ENCODE data around the gene NCOA4. TPM values are rescaled to one million over a fixed set of nuclear protein-coding genes. Genes with fewer than 3 reads are reported as not detected.

The NCOA4 gene
- total RNA-seq, 1 experiment from 2014 or later, result 50.6 TPM

GRCh38 chr10:46028584-46029460 lies 1.6 kb downstream of the NCOA4 start:
- Histone ChIP-seq H3K36me3 (ENCODE audit: insufficient read depth, low read length, poor library complexity, severe bottlenecking) (no peaks in the 10 kb centered on the region), H3K4me3 (ENCODE audit: low read depth, low read length, poor library complexity, severe bottlenecking) (peak overlapping the region; percentile 91), H3K27me3 (replicated peaks; ENCODE audit: insufficient read depth, low read depth, low read length, poor library complexity) (no peaks in the 10 kb centered on the region), H3K4me1 (ENCODE audit: insufficient read depth, low read length, poor library complexity, severe bottlenecking) (peaks cover 14% of the 10 kb centered on the region), H3K9me3 (ENCODE audit: low read depth, low read length, poor library complexity, severe bottlenecking) (no peaks in the 10 kb centered on the region), H3K27ac (ENCODE audit: low read depth, low read length, poor library complexity, severe bottlenecking) (peak overlapping the region; percentile 85)
- no TSS peak for BruUV-seq (replicated peaks)
- TF ChIP-seq CTCF (conservative IDR thresholded peaks at IDR 0.05; ENCODE audit: low read depth, low read length) (peak; percentile 75), EZH2 (IDR thresholded peaks at IDR 0.05; ENCODE audit: borderline replicate concordance, low read depth, low read length, poor library complexity, severe bottlenecking) (no peak)
- CTCF ChIA-PET, result interaction anchor here (0.6 to 1.1 kb wide), 4 partner anchors 11 to 779 kb away, joined by 3 to 4 read pairs (median 3); no protein-coding TSS in a partner anchor
- POLR2A ChIA-PET (ENCODE audit: low non-redundant PET), result no interaction called here
- peak; percentile 79 for DNase-seq (ENCODE audit: low spot score)
- intact Hi-C loops (cut with micrococcal nuclease; ENCODE audit: unreplicated experiment), result loop anchor here (5.0 to 10.0 kb wide), 3 partner anchors 564 to 794 kb away; no protein-coding TSS in a partner anchor

- TF ChIP-seq EZH2 (IDR thresholded peaks at IDR 0.05; ENCODE audit: borderline replicate concordance, low read depth, low read length, poor library complexity, severe bottlenecking) (no peak), CTCF (conservative IDR thresholded peaks at IDR 0.05; ENCODE audit: low read depth, low read length) (no peak)
- Histone ChIP-seq H3K27ac (ENCODE audit: low read depth, low read length, poor library complexity, severe bottlenecking) (no peak overlapping the region), H3K27me3 (replicated peaks; ENCODE audit: insufficient read depth, low read depth, low read length, poor library complexity) (no peaks in the 10 kb centered on the region), H3K9me3 (ENCODE audit: low read depth, low read length, poor library complexity, severe bottlenecking) (no peaks in the 10 kb centered on the region), H3K4me1 (ENCODE audit: insufficient read depth, low read length, poor library complexity, severe bottlenecking) (peaks cover 19% of the 10 kb centered on the region), H3K4me3 (ENCODE audit: low read depth, low read length, poor library complexity, severe bottlenecking) (no peak overlapping the region), H3K36me3 (ENCODE audit: insufficient read depth, low read length, poor library complexity, severe bottlenecking) (no peaks in the 10 kb centered on the region)
- intact Hi-C loops (cut with micrococcal nuclease; ENCODE audit: unreplicated experiment), result loop anchor here (5.0 to 10.0 kb wide), 3 partner anchors 561 to 791 kb away; no protein-coding TSS in a partner anchor
- ChIA-PET POLR2A (ENCODE audit: low non-redundant PET) (no interaction called here), CTCF (no interaction called here)
- no peak for DNase-seq (ENCODE audit: low spot score)
- no TSS peak for BruUV-seq (replicated peaks)
Observed at GRCh38 chr10:46026106-46026505, 4.3 kb downstream of the NCOA4 start.

GRCh38 chr10:46025406-46025805 lies 5.0 kb downstream of the NCOA4 start:
- no peak for TF ChIP-seq EZH2 (IDR thresholded peaks at IDR 0.05; ENCODE audit: borderline replicate concordance, low read depth, low read length, poor library complexity, severe bottlenecking)
- TF ChIP-seq CTCF (conservative IDR thresholded peaks at IDR 0.05; ENCODE audit: low read depth, low read length), result no peak
- Histone ChIP-seq H3K27me3 (replicated peaks; ENCODE audit: insufficient read depth, low read depth, low read length, poor library complexity) (no peaks in the 10 kb centered on the region), H3K4me3 (ENCODE audit: low read depth, low read length, poor library complexity, severe bottlenecking) (no peak overlapping the region), H3K27ac (ENCODE audit: low read depth, low read length, poor library complexity, severe bottlenecking) (no peak overlapping the region), H3K4me1 (ENCODE audit: insufficient read depth, low read length, poor library complexity, severe bottlenecking) (peaks cover 15% of the 10 kb centered on the region), H3K36me3 (ENCODE audit: insufficient read depth, low read length, poor library complexity, severe bottlenecking) (no peaks in the 10 kb centered on the region), H3K9me3 (ENCODE audit: low read depth, low read length, poor library complexity, severe bottlenecking) (no peaks in the 10 kb centered on the region)
- intact Hi-C loops (cut with micrococcal nuclease; ENCODE audit: unreplicated experiment), result loop anchor here (5.0 to 10.0 kb wide), 3 partner anchors 561 to 791 kb away; no protein-coding TSS in a partner anchor
- CTCF ChIA-PET, result no interaction called here
- POLR2A ChIA-PET (ENCODE audit: low non-redundant PET), result no interaction called here
- no TSS peak for BruUV-seq (replicated peaks)
- no peak for DNase-seq (ENCODE audit: low spot score)
